GM12878 (cell line): ENCODE data around the gene CDC42SE2. TPM values are rescaled to one million over a fixed set of nuclear protein-coding genes. Genes with fewer than 3 reads are reported as not detected.

ENCODE experiments used
- ATF2 ChIP-seq: IDR thresholded peaks from 2 replicates; pipeline ENCODE4 v1.6.1; 2012; ENCODE audit warnings: low read length, inconsistent platforms
- CREM ChIP-seq: IDR thresholded peaks from 2 replicates; pipeline ENCODE4 v1.6.1; 2014; ENCODE audit warnings: antibody characterized with exemption, low read depth
- EED ChIP-seq: sonication (generic); IDR thresholded peaks from 2 replicates; pipeline ENCODE4 v1.6.1; 2016; ENCODE audit warnings: antibody characterized with exemption, low read depth
- FOS ChIP-seq: IDR thresholded peaks from 3 replicates; pipeline ENCODE4 v1.6.1; 2011; ENCODE audit warnings: borderline replicate concordance; ENCODE audit not compliant: insufficient read length; ENCODE audit errors: extremely low read depth
- HSF1 ChIP-seq: fragments of 150-350 bp; IDR thresholded peaks from 2 replicates; pipeline ENCODE4 v1.6.1; 2014; ENCODE audit warnings: mild to moderate bottlenecking, low read depth, low read length
- IRF5 ChIP-seq: fragments of 450-650 bp; IDR thresholded peaks from 2 replicates; pipeline ENCODE4 v1.6.1; 2017; ENCODE audit warnings: borderline replicate concordance
- LARP7 ChIP-seq: fragments of 450-650 bp; IDR thresholded peaks from 2 replicates; pipeline ENCODE4 v1.6.1; 2017; ENCODE audit warnings: mild to moderate bottlenecking
- MTA3 ChIP-seq: IDR thresholded peaks from 2 replicates; pipeline ENCODE4 v1.6.1; 2012; ENCODE audit warnings: low read length, inconsistent platforms, borderline replicate concordance
- MYC ChIP-seq: IDR thresholded peaks from 2 replicates; pipeline ENCODE4 v1.6.1; 2011; ENCODE audit warnings: mild to moderate bottlenecking, low read length, moderate library complexity, inconsistent platforms; ENCODE audit not compliant: insufficient read depth, insufficient replicate concordance, insufficient read length, severe bottlenecking
- NBN ChIP-seq: fragments of 450-650 bp; IDR thresholded peaks from 2 replicates; pipeline ENCODE4 v1.6.1; 2016
- NKRF ChIP-seq: fragments of 450-650 bp; conservative IDR thresholded peaks from 2 replicates; pipeline ENCODE4 v1.6.1; 2017; ENCODE audit warnings: mild to moderate bottlenecking, moderate library complexity
- NRF1 ChIP-seq: conservative IDR thresholded peaks from 2 replicates; pipeline ENCODE4 v1.6.1; 2011; ENCODE audit warnings: mild to moderate bottlenecking, low read depth, low read length, improper control_type of control experiment
- PAX8 ChIP-seq: fragments of 450-650 bp; IDR thresholded peaks from 2 replicates; pipeline ENCODE4 v1.6.1; 2017; ENCODE audit warnings: mild to moderate bottlenecking, moderate library complexity
- RCOR1 ChIP-seq: conservative IDR thresholded peaks from 2 replicates; pipeline ENCODE4 v1.6.1; 2012; ENCODE audit warnings: low read depth, low read length, improper control_type of control experiment
- RELA ChIP-seq: fragments of 450-650 bp; IDR thresholded peaks from 2 replicates; pipeline ENCODE4 v1.8.0; 2014; ENCODE audit warnings: borderline replicate concordance; ENCODE audit not compliant: partially characterized antibody
- SMAD5 ChIP-seq: IDR thresholded peaks from 2 replicates; pipeline ENCODE4 v1.6.1; 2016; ENCODE audit warnings: antibody characterized with exemption, low read depth
- SMC3 ChIP-seq: IDR thresholded peaks from 2 replicates; pipeline ENCODE4 v1.6.1; 2011; ENCODE audit warnings: low read length, improper control_type of control experiment, borderline replicate concordance
- STAT3 ChIP-seq: IDR thresholded peaks from 2 replicates; pipeline ENCODE4 v1.6.1; 2011; ENCODE audit warnings: low read depth, low read length, improper control_type of control experiment
- YY1 ChIP-seq: IDR thresholded peaks from 2 replicates; pipeline ENCODE4 v1.6.1; 2011; ENCODE audit warnings: low read depth, mild to moderate bottlenecking, low read length
- ZBTB33 ChIP-seq: fragments of 450-650 bp; IDR thresholded peaks from 2 replicates; pipeline ENCODE4 v1.6.1; 2017; ENCODE audit warnings: mild to moderate bottlenecking
- ZNF207 ChIP-seq: fragments of 450-650 bp; IDR thresholded peaks from 2 replicates; pipeline ENCODE4 v1.6.1; 2014; ENCODE audit warnings: antibody characterized with exemption, mild to moderate bottlenecking, borderline replicate concordance
- polyA plus RNA-seq, 11 experiments: library from polyadenylated mRNA; depleted of rRNA in 4 of 11; unstranded in 6 of 11; stranded (reverse) in 5 of 11; fragments of >200 nt; fragmentation: Nextera tagmentation in 4 of 11; fragmentation: Illumina TruSeq in 1 of 11; extraction: Ambion mirVana in 4 of 11; extraction: Trizol in 1 of 11; gene quantifications; 1 replicate in 1 of 11; 2 replicates in 10 of 11; pipeline versions ENCODE4 v1.2.1 to v1.2.3, GENCODE V29; 2011 to 2016; ENCODE audit warnings: inconsistent platforms in 2 of 11, missing spikeins in 2 of 11, low read depth in 1 of 11
- total RNA-seq, 4 experiments: library from RNA; depleted of rRNA in 3 of 4; stranded (reverse); fragments of >200 nt in 3 of 4; fragmentation: Illumina TruSeq in 1 of 4; extraction: Trizol in 1 of 4; gene quantifications; 2 replicates each; pipeline versions ENCODE4 v1.2.1 to v1.2.3, GENCODE V29; 2013 to 2021
- TF ChIP-seq, protein P1 (sequence below): fragments of 450-650 bp; IDR thresholded peaks from 2 replicates; pipeline ENCODE4 v1.6.1; 2016; ENCODE audit warnings: mild to moderate bottlenecking

CDC42SE2 gene
- total and polyA plus RNA-seq, 10 of the 15 experiments (the other 5 are each of a cell fraction or from before 2014, with no cell fraction given) = 57.0 to 148 (median 80.3) TPM

DNA sequence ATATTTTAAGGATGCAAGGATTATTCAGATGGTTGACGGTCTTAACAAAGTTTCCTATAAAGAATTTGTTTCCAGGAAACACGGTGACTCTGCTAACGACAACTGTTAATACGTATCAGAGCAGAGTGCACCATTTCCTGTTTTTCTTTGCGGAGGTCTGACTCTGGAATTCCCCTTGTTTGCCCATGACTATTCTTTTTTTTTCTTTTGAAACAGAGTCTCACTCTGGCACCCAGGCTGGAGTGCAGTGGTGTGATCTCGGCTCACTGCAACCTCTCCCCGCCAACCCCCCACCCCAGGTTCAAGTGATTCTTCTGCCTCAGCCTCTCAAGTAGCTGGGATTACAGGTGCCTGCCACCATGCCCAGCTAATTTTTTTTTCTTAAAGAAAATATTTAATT is 115.9 kb downstream of the CDC42SE2 start (continued):
- no peak for TF ChIP-seq NKRF
- TF ChIP-seq IRF5 = no peak
- no peak for TF ChIP-seq ZBTB33
- peak; percentile 51; the same call in 1 of the 2 replicates for TF ChIP-seq ATF2
- TF ChIP-seq EED = peak; percentile 40
- no peak for TF ChIP-seq PAX8
- TF ChIP-seq SMAD5 = no peak
- peak; percentile 98 for TF ChIP-seq RELA
- TF ChIP-seq SMC3 = no peak
- TF ChIP-seq LARP7 = no peak
- peak; percentile 34; the same call in 1 of the 2 replicates for TF ChIP-seq CREM
- no peak for TF ChIP-seq STAT3
- no peak for TF ChIP-seq MTA3
- TF ChIP-seq NRF1 = no peak
- TF ChIP-seq MYC = no peak
- no peak for TF ChIP-seq FOS
- TF ChIP-seq, protein P1, sequence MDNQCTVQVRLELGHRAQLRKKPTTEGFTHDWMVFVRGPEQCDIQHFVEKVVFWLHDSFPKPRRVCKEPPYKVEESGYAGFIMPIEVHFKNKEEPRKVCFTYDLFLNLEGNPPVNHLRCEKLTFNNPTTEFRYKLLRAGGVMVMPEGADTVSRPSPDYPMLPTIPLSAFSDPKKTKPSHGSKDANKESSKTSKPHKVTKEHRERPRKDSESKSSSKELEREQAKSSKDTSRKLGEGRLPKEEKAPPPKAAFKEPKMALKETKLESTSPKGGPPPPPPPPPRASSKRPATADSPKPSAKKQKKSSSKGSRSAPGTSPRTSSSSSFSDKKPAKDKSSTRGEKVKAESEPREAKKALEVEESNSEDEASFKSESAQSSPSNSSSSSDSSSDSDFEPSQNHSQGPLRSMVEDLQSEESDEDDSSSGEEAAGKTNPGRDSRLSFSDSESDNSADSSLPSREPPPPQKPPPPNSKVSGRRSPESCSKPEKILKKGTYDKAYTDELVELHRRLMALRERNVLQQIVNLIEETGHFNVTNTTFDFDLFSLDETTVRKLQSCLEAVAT = peak; percentile 68
- peak; percentile 78; the same call in 1 of the 2 replicates for TF ChIP-seq NBN
- TF ChIP-seq RCOR1 = no peak
- no peak for TF ChIP-seq YY1
- no peak for TF ChIP-seq ZNF207
- no peak for TF ChIP-seq HSF1
